HG03571 (cell line): ENCODE measurements around the gene CCR4.
"Not testable (repeated sequence)": the region's sequence is repeated elsewhere in the genome, so short reads cannot be mapped to it uniquely, and the experiment has no call there.

Source experiments
- ATAC-seq: cut with Tn5 transposase; IDR thresholded peaks from one replicate; pipeline ENCODE4 v1.9.1; 2021; ENCODE audit not compliant: unreplicated experiment

CCR4 gene

GRCh38 chr3:32977861-32978260 is 26.4 kb downstream of the CCR4 start:
- no peak for ATAC-seq

- ATAC-seq, result no peak
Measured at GRCh38 chr3:32978331-32978730, 26.9 kb downstream of the CCR4 start.

- no peak for ATAC-seq
Measured at GRCh38 chr3:32983124-32983523, 31.7 kb downstream of the CCR4 start.

- ATAC-seq, result not testable (repeated sequence)
Measured at GRCh38 chr3:32984918-32985317, 33.5 kb downstream of the CCR4 start.

GRCh38 chr3:32989171-32989570 is 37.7 kb downstream of the CCR4 start:
- ATAC-seq, result no peak

- no peak for ATAC-seq
Measured at GRCh38 chr3:32990116-32990515, 38.7 kb downstream of the CCR4 start.

- no peak for ATAC-seq
Measured at GRCh38 chr3:32991781-32992180, 40.3 kb downstream of the CCR4 start.

- ATAC-seq, result peak; percentile 3
Measured at GRCh38 chr3:32992310-32992686, 40.9 kb downstream of the CCR4 start.

GRCh38 chr3:32994045-32994444 is 42.6 kb downstream of the CCR4 start:
- no peak for ATAC-seq

- ATAC-seq, result no peak
Measured at GRCh38 chr3:32995098-32995497, 43.7 kb downstream of the CCR4 start.

- no peak for ATAC-seq
Measured at GRCh38 chr3:32996048-32996754, 44.8 kb downstream of the CCR4 start.

GRCh38 chr3:32996755-32997091 is 45.3 kb downstream of the CCR4 start:
- no peak for ATAC-seq

GRCh38 chr3:32998631-32999451 is 47.4 kb downstream of the CCR4 start:
- ATAC-seq, result no peak

- no peak for ATAC-seq
Measured at GRCh38 chr3:33000691-33001385, 49.4 kb downstream of the CCR4 start.

GRCh38 chr3:33001889-33002288 is 50.4 kb downstream of the CCR4 start:
- ATAC-seq, result no peak

- ATAC-seq, result no peak
Measured at GRCh38 chr3:33003308-33003707, 51.9 kb downstream of the CCR4 start.

- ATAC-seq, result no peak
Measured at GRCh38 chr3:33004205-33004604, 52.8 kb downstream of the CCR4 start.

GRCh38 chr3:33004961-33005360 is 53.5 kb downstream of the CCR4 start:
- no peak for ATAC-seq
